Thymus (tissue), 11 donors: ENCODE data around the gene GHR. TPM values are rescaled to one million over a fixed set of nuclear protein-coding genes. Genes with fewer than 3 reads are reported as not detected.
A peak's percentile ranks its signal among the peaks of the same experiment; 100 is the strongest.
"Not testable (repeated sequence)": the region's sequence is repeated elsewhere in the genome, so short reads cannot be mapped to it uniquely, and the experiment has no call there.

Source experiments
- DNase-seq, 9 donors: peaks; one replicate each; pipeline ENCODE4 v3.0.0-alpha.2; 2013; ENCODE audit warnings: low spot score in 9 of 9, low read depth in 6 of 9, missing footprints in 1 of 9
- H3K27ac ChIP-seq, 2 donors: one replicate each; pipeline ENCODE4 v1.5.1; 2013; ENCODE audit warnings: control low read depth in 1 of 2, low read depth in 1 of 2, low read length in 1 of 2, mild to moderate bottlenecking in 1 of 2, moderate library complexity in 1 of 2
- H3K27me3 ChIP-seq, 2 donors: one replicate each; pipeline ENCODE4 v1.5.1; 2013; ENCODE audit warnings: low read length in 1 of 2; ENCODE audit not compliant: control insufficient read depth in 2 of 2, insufficient read depth in 1 of 2
- H3K36me3 ChIP-seq, 2 donors: one replicate each; pipeline ENCODE4 v1.5.1; 2013; ENCODE audit warnings: low read length in 1 of 2, mild to moderate bottlenecking in 1 of 2, moderate library complexity in 1 of 2; ENCODE audit not compliant: control insufficient read depth in 2 of 2, insufficient read depth in 2 of 2
- H3K4me1 ChIP-seq, 2 donors: one replicate each; pipeline ENCODE4 v1.5.1; 2013; ENCODE audit warnings: low read length in 2 of 2; ENCODE audit not compliant: control insufficient read depth in 2 of 2, insufficient read depth in 2 of 2
- H3K4me3 ChIP-seq, 2 donors: one replicate each; pipeline ENCODE4 v1.5.1; 2013; ENCODE audit warnings: low read length in 2 of 2, control low read depth in 1 of 2, mild to moderate bottlenecking in 1 of 2
- H3K9me3 ChIP-seq, 2 donors: one replicate each; pipeline ENCODE4 v1.5.1; 2013; ENCODE audit warnings: low read length in 1 of 2, mild to moderate bottlenecking in 1 of 2; ENCODE audit not compliant: control insufficient read depth in 2 of 2, insufficient read depth in 1 of 2
- WGBS: extraction: QIAGEN DNeasy Blood & Tissue Kit; methylation state at CpG from one replicate; pipeline ENCODE4 v1.1.7; 2013; 5-methylcytosine and 5-hydroxymethylcytosine counted together
- polyA plus RNA-seq: library from polyadenylated mRNA; stranded (reverse); fragments of 200-250 nt; gene quantifications from one replicate; pipeline ENCODE4 v1.2.3, GENCODE V29; 2013
- total RNA-seq: library from RNA; stranded (reverse); fragments of 120-200 nt; gene quantifications from one replicate; pipeline ENCODE4 v1.2.4, GENCODE V29; 2013
- donor health status: healthy.

GHR gene
- total and polyA plus RNA-seq, 2 donors, result 1.8 to 4.5 TPM

DNA sequence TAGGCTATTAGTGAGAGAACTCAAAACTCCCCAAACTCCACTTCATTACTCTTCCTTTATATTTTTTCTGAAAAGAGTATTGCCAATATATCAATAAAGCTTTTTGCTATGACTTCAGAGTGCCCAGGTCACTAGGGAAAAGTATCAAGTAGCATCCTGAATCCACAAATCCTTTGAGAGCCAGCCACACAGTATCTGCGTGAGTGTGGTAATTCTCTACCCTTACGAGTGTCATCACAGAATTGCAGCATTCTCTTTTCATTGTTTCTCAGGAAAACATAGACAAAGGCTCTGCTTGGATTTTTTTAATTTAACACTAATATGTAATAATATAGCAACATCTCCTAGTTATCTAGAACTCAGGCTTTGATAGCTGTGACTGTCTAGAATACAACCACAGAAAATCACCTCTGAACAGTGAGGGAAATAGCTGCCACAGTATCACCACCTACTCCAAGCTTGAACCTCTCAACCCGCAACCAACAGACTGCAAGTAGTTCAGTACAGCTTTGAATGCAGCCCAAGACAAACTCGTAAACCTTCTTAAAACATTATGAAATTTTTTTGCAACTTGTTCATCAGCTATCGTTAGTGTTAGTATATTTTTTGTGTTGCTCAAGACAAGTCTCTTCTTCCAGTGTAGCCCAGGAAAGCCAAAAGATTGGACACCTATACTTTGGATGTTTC lies 254.1 kb downstream of the GHR start:
- no peak overlapping the region for H3K4me3 ChIP-seq
- no peaks in the 10 kb centered on the region for H3K4me1 ChIP-seq
- DNase-seq, result no peak
- no peaks in the 10 kb centered on the region for H3K36me3 ChIP-seq
- H3K9me3 ChIP-seq, result no peaks in the 10 kb centered on the region
- H3K27me3 ChIP-seq, result no peaks in the 10 kb centered on the region
- H3K27ac ChIP-seq, result no peak overlapping the region
- 97% methylated on average over 5 of the region's 5 CpGs for WGBS

DNA sequence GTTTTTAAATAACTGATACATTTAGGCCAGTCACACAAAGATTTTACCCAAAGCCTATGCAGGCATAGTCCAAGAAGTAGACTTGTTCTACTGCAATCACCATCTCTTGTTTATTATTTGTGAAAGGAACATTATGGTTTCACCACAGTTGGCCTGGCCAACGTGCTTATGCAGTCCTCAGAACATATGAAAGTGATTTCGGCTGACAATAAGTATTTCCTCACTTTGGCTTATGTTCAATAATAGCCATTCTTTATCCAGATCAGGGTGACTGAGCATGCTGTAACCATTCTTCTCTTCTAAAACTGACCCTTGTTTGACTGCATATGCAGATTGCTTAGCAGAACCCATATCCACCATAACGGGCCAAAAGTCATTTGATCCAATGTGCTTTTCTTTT lies 256.8 kb downstream of the GHR start:
- no peaks in the 10 kb centered on the region for H3K9me3 ChIP-seq
- H3K4me1 ChIP-seq, result no peaks in the 10 kb centered on the region
- H3K36me3 ChIP-seq, result no peaks in the 10 kb centered on the region
- no peak for DNase-seq
- 96% methylated on average over 3 of the region's 3 CpGs for WGBS
- no peak overlapping the region for H3K4me3 ChIP-seq
- H3K27ac ChIP-seq, result no peak overlapping the region
- H3K27me3 ChIP-seq, result no peaks in the 10 kb centered on the region

DNA sequence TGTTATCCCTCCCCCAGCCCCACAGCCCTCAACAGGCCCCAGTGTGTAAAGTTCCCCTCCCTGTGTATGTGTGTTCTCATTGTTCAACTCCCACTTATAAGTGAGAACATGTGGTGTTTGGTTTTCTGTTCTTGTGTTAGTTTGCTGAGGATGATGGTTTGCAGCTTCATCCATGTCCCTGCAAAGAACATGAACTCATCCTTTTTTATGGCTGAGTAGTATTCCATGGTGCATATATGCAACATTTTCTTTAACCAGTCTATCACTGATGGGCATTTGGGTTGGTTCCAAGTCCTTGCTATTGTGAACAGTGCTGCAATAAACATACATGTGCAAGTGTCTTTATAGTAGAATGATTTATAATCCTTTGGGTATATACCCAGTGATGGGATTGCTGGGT lies 261.8 kb downstream of the GHR start:
- H3K27ac ChIP-seq, H3K4me1 ChIP-seq, H3K9me3 ChIP-seq, H3K4me3 ChIP-seq, H3K36me3 ChIP-seq, DNase-seq, H3K27me3 ChIP-seq: not testable (repeated sequence)

DNA sequence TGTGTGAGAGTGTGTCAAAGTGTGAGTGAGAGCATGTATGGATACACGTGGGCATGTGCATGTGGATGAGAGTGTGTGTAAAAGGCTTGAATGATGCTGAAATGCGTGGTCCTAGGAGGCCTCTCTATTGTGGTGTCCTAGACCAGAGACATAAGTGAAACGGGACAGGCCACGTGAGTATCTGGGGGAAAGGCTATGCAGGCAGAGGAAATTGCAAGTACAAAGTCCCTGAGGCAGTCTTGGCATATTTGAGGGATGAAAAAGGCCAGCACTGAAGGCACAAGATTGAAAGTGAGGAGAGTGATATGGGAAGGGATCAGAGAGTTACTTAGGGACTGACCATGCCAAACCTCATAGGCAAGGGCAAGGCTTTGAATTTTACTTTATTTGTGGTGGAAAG lies 266.2 kb downstream of the GHR start:
- 81% methylated on average over 4 of the region's 4 CpGs for WGBS
- no peak for DNase-seq

DNA sequence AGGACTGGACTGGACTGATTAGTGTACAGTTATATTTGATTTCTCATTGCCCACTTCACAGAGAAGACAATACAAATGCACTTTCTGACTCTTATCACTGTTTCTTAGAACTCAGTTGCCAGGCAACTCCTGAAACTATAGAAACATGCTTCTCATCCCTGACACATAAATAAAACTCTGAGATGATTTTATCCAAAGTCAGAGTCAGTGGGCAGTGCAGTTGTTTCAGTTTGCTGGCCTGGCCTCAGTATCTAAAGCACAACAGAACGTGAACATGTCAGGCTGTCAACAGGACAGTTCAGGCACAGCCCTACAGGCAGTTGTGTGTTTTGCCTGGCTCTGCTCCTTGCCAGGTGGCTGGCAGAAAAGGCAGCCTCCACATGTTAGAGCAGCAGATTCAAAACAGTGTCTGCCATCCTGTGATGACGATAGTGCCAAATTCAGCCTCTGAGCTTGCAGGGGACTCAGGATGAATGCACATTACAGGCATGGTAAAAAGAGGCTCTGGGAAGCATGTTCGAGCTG lies 268.2 kb downstream of the GHR start:
- WGBS, result 76% methylated on average over 3 of the region's 3 CpGs
- H3K4me1 ChIP-seq, result no peaks in the 10 kb centered on the region
- H3K27ac ChIP-seq, result peak overlapping the region in 1 of 2 donors; percentile 4
- no peak overlapping the region for H3K4me3 ChIP-seq
- no peaks in the 10 kb centered on the region for H3K9me3 ChIP-seq
- H3K27me3 ChIP-seq, result no peaks in the 10 kb centered on the region
- H3K36me3 ChIP-seq, result no peaks in the 10 kb centered on the region
- no peak for DNase-seq

More for the DNA sequence above, 266.2 kb downstream of the GHR start:
- Histone ChIP-seq H3K27ac (no peak overlapping the region), H3K4me1 (no peaks in the 10 kb centered on the region), H3K36me3 (no peaks in the 10 kb centered on the region), H3K9me3 (no peaks in the 10 kb centered on the region), H3K27me3 (no peaks in the 10 kb centered on the region), H3K4me3 (no peak overlapping the region)

DNA sequence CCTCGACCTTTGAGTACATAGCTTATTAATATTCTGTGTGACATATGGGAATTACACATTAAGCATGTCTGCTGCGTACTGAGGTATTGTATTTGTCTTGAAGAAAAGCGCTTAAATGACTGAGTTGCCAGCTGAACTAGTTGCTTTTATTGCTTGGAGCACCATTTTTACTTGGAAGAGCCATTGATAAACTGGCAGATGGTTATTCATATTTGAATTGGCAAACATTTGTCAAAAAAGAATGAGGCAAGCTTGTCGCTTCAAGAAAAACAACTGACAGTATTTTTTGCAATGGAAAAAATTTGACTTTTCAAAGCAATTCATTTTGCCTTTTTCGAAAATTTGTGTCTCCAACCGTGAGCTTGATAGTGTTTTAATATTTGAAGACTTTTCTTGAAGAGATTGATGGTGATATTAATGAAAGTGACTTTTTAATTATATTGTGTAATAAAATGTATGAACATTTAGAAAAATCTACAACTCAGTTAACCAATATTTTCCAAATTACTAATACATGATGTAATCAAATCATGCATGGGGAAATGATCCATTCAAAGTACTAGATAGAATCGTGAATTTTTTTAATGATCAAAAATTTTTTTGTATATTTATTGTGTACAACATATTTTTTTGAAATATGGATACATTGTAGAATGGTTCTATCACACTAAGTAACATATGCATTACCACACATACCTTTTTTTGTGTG lies 278.3 kb downstream of the GHR start:
- Histone ChIP-seq H3K36me3 (no peaks in the 10 kb centered on the region), H3K4me3 (no peak overlapping the region), H3K27me3 (no peaks in the 10 kb centered on the region), H3K27ac (no peak overlapping the region), H3K9me3 (no peaks in the 10 kb centered on the region), H3K4me1 (no peaks in the 10 kb centered on the region)
- 97% methylated on average over 7 of the region's 7 CpGs for WGBS
- no peak for DNase-seq

DNA sequence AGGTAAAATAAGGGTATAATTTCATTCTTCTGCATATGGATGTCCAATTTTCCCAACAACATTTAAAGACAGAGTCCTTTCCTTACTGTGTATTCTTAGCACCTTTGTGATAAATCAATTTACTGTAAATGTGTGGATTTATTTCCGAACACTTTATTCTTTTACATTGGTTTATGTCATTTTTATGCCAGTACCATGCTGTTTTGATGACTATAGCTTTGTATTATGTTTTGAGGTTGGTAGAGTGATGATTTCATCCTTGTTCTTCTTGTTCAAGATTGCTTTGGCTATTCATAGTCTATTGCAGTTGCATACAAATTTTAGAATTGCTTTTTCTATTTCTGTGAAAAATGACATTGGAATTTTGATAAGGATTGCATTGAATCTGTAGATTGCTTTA lies 280.0 kb downstream of the GHR start:
- H3K4me3 ChIP-seq, result no peak overlapping the region
- no peak for DNase-seq
- no peaks in the 10 kb centered on the region for H3K36me3 ChIP-seq
- no peak overlapping the region for H3K27ac ChIP-seq
- no peaks in the 10 kb centered on the region for H3K4me1 ChIP-seq
- H3K9me3 ChIP-seq, result no peaks in the 10 kb centered on the region
- 46% methylated on average over 1 of the region's 1 CpG for WGBS
- no peaks in the 10 kb centered on the region for H3K27me3 ChIP-seq

DNA sequence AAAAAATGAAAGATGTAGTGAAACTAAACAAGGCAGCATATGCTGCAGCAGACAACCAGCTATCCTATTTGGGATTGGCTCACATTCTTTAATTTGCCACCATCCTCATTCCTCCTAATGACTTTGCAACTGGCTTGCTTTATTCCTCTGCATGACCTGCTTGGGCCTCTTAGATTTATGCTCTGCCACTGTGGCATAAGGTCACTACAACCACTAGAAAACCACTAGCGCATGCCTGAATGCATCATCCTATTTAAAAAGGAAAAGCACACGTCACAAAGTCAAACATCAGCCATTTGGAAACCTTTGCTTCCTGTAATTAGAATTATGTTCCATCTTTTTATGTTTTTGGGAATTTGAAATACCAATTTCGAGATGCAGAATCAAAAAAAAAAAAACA lies 292.5 kb downstream of the GHR start:
- peaks cover 0 to 5% of the 10 kb centered on the region in 2 donors for H3K4me1 ChIP-seq
- no peaks in the 10 kb centered on the region for H3K9me3 ChIP-seq
- WGBS, result 73% methylated on average over 3 of the region's 3 CpGs
- no peak overlapping the region for H3K4me3 ChIP-seq
- no peaks in the 10 kb centered on the region for H3K27me3 ChIP-seq
- DNase-seq, result no peak
- H3K27ac ChIP-seq, result no peak overlapping the region
- H3K36me3 ChIP-seq, result no peaks in the 10 kb centered on the region

DNA sequence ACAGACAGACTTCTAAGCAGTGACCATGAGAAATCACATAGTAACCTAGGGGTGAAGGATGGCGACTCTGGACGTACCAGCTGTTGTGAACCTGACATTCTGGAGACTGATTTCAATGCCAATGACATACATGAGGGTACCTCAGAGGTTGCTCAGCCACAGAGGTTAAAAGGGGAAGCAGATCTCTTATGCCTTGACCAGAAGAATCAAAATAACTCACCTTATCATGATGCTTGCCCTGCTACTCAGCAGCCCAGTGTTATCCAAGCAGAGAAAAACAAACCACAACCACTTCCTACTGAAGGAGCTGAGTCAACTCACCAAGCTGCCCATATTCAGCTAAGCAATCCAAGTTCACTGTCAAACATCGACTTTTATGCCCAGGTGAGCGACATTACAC lies 295.4 kb downstream of the GHR start:
- Histone ChIP-seq H3K4me1 (peaks cover 0 to 5% of the 10 kb centered on the region in 2 donors), H3K27ac (no peak overlapping the region), H3K9me3 (no peaks in the 10 kb centered on the region), H3K36me3 (no peaks in the 10 kb centered on the region), H3K27me3 (no peaks in the 10 kb centered on the region), H3K4me3 (no peak overlapping the region)
- peak in 1 of 9 donors; percentile 26 for DNase-seq
- WGBS, result 15% methylated on average over 4 of the region's 4 CpGs
